ENCODE measurements around the gene CALCB. TPM values are rescaled to one million over a fixed set of nuclear protein-coding genes. Genes with fewer than 3 reads are reported as not detected.
"Not testable (repeated sequence)": the region's sequence is repeated elsewhere in the genome, so short reads cannot be mapped to it uniquely, and the experiment has no call there.

Gene CALCB
- total and polyA plus RNA-seq, 10 of the 15 experiments (the other 5 are each of a cell fraction or from before 2014, with no cell fraction given), result 0.09 to 0.28 (median 0.12) TPM; not detected in 3

GRCh38 chr11:15045891-15046290 is 27.5 kb upstream of the CALCB start:
- ChIA-PET SMC1A (ENCODE audit: uncharacterized antibody, unreplicated experiment) (no interaction called here), CTCF (interaction anchor here (1.0 kb wide), 1 partner anchor 15 kb away, joined by 3 read pairs; no protein-coding TSS in a partner anchor), POLR2A (no interaction called here), RAD21 (ENCODE audit: unreplicated experiment) (no interaction called here)
- H3K79me2 ChIP-seq (ENCODE audit: control insufficient read depth, insufficient read depth, low read length), result no peaks in the 10 kb centered on the region
- no peaks in the 10 kb centered on the region for H3K36me3 ChIP-seq (ENCODE audit: control insufficient read depth in 2 of 2, insufficient read depth in 2 of 2, low read length in 1 of 2)
- DNase-seq (ENCODE audit: low read depth, low spot score), result no peak
- no peaks in the 10 kb centered on the region for H3K9me3 ChIP-seq (replicated peaks; ENCODE audit: control insufficient read depth, insufficient read depth, low read length)
- H3K27ac ChIP-seq (ENCODE audit: control insufficient read depth, insufficient read depth), result no peak overlapping the region
- WGBS (ENCODE audit: insufficient coverage, insufficient replicate concordance, low lambda C conversion rate, missing lambda C conversion rate), result 4% methylated on average over 2 of the region's 2 CpGs
- H3K9ac ChIP-seq (ENCODE audit: control insufficient read depth, insufficient read depth, low read length), result no peak overlapping the region
- no peak overlapping the region for H2AFZ ChIP-seq (ENCODE audit: control insufficient read depth, low read depth, low read length)
- H3K4me2 ChIP-seq (ENCODE audit: control insufficient read depth, insufficient read depth), result no peak overlapping the region
- in situ Hi-C loops (cut with MboI), result no loop called here
- H3K4me1 ChIP-seq (ENCODE audit: control insufficient read depth, insufficient read depth, low read length), result no peaks in the 10 kb centered on the region
- intact Hi-C loops (cut with micrococcal nuclease; ENCODE audit: unreplicated experiment), result no loop called here
- H4K20me1 ChIP-seq (ENCODE audit: control insufficient read depth, insufficient read depth), result no peaks in the 10 kb centered on the region
- FAIRE-seq, result no peak
- H3K27me3 ChIP-seq (replicated peaks in 1 of 2; ENCODE audit: control insufficient read depth in 2 of 2, insufficient read depth in 2 of 2, low read length in 1 of 2), result no peaks in the 10 kb centered on the region
- no peak for TF ChIP-seq SREBF1 (IDR thresholded peaks at IDR 0.05; ENCODE audit: low read length)
- TF ChIP-seq, protein P1, sequence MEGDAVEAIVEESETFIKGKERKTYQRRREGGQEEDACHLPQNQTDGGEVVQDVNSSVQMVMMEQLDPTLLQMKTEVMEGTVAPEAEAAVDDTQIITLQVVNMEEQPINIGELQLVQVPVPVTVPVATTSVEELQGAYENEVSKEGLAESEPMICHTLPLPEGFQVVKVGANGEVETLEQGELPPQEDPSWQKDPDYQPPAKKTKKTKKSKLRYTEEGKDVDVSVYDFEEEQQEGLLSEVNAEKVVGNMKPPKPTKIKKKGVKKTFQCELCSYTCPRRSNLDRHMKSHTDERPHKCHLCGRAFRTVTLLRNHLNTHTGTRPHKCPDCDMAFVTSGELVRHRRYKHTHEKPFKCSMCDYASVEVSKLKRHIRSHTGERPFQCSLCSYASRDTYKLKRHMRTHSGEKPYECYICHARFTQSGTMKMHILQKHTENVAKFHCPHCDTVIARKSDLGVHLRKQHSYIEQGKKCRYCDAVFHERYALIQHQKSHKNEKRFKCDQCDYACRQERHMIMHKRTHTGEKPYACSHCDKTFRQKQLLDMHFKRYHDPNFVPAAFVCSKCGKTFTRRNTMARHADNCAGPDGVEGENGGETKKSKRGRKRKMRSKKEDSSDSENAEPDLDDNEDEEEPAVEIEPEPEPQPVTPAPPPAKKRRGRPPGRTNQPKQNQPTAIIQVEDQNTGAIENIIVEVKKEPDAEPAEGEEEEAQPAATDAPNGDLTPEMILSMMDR (IDR thresholded peaks at IDR 0.05 in 2 of 3, conservative IDR thresholded peaks at IDR 0.05 in 1 of 3; ENCODE audit: control insufficient read depth in 2 of 3, extremely low read depth in 1 of 3, insufficient read depth in 1 of 3, low read depth in 3 of 3, low read length in 3 of 3), result no peak
- TF ChIP-seq PAX5 (IDR thresholded peaks at IDR 0.05; ENCODE audit: borderline replicate concordance, low read depth, low read length), result no peak
- BruUV-seq (replicated peaks), result no TSS peak
- H3K4me3 ChIP-seq, result no peak overlapping the region
- no peak for ATAC-seq

GRCh38 chr11:15046673-15047072 is 26.7 kb upstream of the CALCB start:
- H3K27ac ChIP-seq (ENCODE audit: control insufficient read depth, insufficient read depth); ATAC-seq; in situ Hi-C loops (cut with MboI); H3K79me2 ChIP-seq (ENCODE audit: control insufficient read depth, insufficient read depth, low read length); H3K27me3 ChIP-seq (replicated peaks in 1 of 2; ENCODE audit: control insufficient read depth in 2 of 2, insufficient read depth in 2 of 2, low read length in 1 of 2); BruUV-seq (replicated peaks); H3K4me3 ChIP-seq; H2AFZ ChIP-seq (ENCODE audit: control insufficient read depth, low read depth, low read length); CTCF ChIA-PET; FAIRE-seq; intact Hi-C loops (cut with micrococcal nuclease; ENCODE audit: unreplicated experiment); POLR2A ChIA-PET; H3K4me1 ChIP-seq (ENCODE audit: control insufficient read depth, insufficient read depth, low read length); SMC1A ChIA-PET (ENCODE audit: uncharacterized antibody, unreplicated experiment); DNase-seq (ENCODE audit: low read depth, low spot score); RAD21 ChIA-PET (ENCODE audit: unreplicated experiment); H4K20me1 ChIP-seq (ENCODE audit: control insufficient read depth, insufficient read depth); H3K9ac ChIP-seq (ENCODE audit: control insufficient read depth, insufficient read depth, low read length); H3K9me3 ChIP-seq (replicated peaks; ENCODE audit: control insufficient read depth, insufficient read depth, low read length); H3K4me2 ChIP-seq (ENCODE audit: control insufficient read depth, insufficient read depth); H3K36me3 ChIP-seq (ENCODE audit: control insufficient read depth in 2 of 2, insufficient read depth in 2 of 2, low read length in 1 of 2): not testable (repeated sequence)
- 33% methylated on average over 3 of the region's 3 CpGs for WGBS (ENCODE audit: insufficient coverage, insufficient replicate concordance, low lambda C conversion rate, missing lambda C conversion rate)
